Stimulated activated CD4-positive, alpha-beta T cell treated with anti-CD3 and anti-CD28 coated beads, Interleukin-4, amount 100 ng/mL, for 4 hours (primary cell): ENCODE measurements around the gene KRT84.

Experiments
- DNase-seq, 2 experiments: peaks; one replicate each; pipeline ENCODE4 v3.0.0-alpha.2; 2020

Gene KRT84, protein sequence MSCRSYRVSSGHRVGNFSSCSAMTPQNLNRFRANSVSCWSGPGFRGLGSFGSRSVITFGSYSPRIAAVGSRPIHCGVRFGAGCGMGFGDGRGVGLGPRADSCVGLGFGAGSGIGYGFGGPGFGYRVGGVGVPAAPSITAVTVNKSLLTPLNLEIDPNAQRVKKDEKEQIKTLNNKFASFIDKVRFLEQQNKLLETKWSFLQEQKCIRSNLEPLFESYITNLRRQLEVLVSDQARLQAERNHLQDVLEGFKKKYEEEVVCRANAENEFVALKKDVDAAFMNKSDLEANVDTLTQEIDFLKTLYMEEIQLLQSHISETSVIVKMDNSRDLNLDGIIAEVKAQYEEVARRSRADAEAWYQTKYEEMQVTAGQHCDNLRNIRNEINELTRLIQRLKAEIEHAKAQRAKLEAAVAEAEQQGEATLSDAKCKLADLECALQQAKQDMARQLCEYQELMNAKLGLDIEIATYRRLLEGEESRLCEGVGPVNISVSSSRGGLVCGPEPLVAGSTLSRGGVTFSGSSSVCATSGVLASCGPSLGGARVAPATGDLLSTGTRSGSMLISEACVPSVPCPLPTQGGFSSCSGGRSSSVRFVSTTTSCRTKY

DNA sequence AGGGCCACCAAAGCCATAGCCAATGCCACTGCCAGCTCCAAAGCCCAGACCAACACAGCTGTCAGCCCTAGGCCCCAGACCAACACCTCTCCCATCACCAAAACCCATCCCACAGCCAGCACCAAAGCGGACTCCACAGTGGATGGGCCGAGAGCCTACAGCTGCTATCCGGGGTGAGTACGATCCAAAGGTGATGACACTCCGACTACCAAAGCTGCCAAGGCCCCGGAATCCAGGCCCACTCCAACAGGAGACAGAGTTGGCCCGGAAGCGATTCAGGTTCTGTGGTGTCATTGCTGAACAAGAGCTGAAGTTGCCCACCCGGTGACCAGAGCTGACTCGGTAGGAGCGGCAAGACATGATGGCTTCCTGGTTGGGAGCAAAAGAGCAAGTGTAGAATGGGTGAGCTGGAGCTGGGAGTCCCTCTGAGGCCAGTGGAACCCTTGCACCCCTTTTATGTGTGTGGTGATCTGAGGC, at the start of gene KRT84:
Gene KRT84, minus strand, starts transcription at position 427 of the 477 bp plus-strand sequence. Its CDS starts 67 bp downstream, at position 360.
- no peak for DNase-seq

DNA sequence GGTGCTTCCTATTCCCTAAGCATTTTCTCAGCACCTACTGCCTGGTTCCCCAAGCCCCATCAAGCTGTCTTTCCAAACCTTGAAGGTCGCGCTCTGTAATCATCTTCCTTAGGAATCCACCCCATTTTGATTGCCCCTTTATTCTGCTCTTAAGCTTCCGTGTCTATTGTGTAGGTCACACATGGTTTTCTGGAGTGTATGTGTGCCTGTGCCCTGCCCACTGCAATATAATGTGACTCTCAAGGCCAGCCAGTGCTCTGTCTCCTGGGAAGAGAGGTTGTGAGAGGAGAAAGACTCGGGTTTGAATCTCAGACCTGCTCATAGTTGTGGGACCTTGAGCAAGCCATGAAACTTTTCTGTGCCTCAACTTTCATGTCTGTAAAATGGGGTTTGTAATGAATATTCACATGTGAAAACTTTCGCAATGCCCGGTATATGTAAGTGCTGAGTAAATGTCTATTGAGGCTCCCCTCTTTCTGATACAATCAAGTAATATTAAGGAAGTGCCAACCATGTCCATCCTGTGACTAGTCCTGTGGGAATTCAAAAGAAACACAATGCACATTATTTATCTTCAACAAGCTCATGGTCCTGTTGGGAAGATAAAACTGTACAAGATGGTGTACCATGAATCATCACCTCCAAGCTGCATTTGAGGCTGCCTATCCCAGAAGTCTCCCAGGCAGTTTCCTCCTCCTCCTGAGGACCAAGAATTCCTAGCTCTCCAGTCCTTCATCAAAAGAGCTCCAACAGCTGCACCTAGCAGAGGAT, 49.5 kb upstream of the KRT84 start:
- no peak for DNase-seq

DNA sequence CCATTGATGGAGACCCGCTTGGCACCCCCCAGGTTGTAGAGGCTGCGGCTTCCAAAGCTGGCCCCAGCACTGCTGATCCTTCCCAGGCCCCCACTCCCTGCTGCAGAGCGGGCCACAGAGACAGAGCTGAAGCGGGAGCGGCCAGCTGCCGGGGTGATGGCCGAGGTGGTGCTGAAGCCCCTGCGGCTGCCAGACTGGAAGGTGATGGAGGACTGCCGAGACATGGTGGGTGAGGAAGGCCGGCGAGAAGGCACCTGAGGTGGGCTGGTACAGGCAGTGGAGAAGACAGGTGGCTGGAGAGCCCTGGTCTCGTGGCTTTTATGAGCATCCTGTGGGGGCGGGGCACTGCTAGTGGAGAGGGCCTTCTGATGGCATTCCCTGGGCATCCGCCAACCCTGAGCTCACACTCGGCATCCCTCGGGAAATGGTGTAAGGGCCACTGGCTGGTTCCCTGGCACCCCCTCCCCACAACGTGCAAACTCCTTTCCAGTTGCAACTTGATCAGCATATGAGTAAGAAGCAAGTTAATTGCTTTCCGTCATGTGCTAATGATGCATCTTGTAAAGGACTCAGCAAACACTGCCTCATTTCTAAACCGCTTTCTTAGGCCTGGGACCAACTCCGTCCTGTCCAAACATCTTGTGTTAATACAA, 48.8 kb upstream of the KRT84 start, which contains the start of gene KRT75:
Gene KRT75, minus strand, starts transcription at position 291 of the 653 bp plus-strand sequence. Its CDS starts 67 bp downstream, at position 224.
- DNase-seq = no peak

DNA sequence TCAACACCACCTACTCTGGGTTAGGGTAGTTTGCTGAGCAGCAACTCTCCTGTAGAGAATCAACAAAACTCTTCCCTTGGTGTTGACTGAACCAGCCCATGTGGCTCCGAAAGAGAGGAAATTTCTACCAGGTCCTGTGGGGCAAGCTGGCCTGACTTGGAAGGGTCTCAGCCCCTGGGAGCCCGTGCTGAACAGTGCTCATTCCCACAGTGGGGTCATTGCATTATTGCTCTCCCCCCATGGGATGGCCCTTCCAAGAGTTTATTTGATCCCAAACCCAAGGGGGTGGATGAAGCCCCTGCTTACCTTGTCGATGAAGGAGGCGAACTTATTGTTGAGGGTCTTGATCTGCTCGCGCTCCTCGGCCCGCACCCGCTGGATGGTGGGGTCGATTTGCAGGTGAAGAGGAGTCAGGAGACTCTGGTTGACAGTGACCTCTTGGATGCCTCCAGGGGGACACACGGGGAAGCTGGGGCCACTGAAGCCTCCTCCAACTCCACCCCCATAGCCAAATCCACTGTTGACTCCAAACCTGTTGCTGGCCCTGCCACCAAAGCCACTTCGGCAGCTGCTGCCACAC, 48.1 kb upstream of the KRT84 start:
- DNase-seq = no peak

DNA sequence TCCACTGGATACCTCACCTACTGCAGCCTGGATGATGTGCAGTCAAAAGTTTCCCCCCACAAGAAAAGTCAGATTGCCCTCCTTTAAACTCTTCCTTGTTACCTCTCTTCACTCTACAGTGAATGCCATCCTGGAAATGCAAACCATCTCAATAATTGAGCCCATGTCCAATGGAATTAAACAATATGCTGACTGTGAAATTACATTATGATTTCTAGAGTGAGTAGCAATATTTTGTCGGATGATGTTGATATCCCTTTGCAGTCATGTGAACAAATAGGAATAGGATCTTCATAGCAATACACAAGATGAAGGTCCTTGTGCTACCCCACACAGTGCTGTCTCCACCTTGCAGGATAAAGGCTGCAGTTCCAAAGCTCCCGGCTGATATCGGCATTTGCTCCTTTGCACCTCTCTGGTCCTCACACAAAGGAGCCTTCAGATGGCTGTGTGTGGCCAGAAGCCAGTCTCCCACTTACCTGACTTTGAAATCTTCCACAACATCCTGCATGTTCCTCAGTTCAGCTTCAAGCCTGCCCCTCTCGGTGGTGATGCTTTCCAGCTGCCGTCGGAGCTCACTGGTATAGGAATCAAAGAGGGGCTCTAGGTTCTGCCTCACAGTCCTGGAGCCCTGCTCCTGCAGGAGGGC, 47.2 kb upstream of the KRT84 start:
- DNase-seq = no peak

DNA sequence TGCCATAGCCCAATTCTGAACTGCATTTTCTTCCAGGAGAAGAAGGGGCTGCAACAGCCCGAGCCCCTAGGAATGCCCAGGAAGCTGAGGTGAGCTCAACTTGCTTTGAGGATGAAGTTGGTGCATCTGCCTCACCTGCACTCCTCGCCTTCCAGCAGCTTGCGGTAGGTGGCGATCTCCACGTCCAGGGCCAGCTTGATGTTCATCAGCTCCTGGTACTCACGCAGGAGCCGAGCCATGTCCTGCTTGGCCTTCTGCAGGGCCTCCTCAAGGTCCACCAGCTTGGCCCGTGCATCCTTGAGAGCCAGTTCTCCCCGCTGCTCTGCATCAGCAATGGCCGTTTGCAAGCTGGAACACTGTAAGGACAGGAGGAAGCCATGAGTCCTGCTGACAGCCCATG, 42.7 kb upstream of the KRT84 start:
- DNase-seq = no peak

DNA sequence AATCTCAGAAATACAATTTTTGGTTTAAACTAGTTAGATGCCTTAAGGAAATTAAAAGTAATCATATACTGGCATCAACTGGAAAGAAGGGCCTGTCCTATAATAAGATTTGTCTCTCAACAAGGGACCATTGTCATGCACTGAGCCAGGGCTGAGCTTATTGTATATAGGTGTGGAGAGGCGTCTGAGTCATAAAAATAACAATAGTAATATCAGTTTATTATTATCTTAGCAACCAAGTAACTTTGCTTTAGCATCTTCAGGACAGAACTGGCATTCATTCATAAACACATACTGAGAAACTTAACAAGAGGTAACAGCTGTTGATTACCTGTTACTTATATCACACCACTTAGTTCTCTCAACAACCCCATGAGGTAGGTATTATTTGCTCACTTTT, 41.6 kb upstream of the KRT84 start:
- no peak for DNase-seq

DNA sequence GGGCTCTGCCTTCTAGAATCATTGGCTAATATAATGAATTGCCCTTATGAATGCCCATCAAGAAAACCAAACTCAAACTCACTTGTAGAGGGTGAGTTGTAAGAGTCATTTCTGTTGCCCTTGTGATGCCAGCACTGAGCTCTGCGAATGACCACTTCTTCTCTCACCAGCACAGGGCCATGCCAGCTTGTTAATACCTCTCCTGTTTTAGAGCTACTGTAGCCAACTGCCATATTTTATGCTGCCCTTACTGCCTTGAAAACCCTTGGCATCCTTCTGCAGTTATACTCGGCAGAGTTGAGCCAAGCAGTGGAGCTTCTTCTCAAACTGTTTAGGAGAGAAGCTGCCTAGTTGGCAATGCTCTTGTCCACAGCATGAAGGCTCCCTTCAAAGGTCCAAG, 40.6 kb upstream of the KRT84 start:
- no peak for DNase-seq

DNA sequence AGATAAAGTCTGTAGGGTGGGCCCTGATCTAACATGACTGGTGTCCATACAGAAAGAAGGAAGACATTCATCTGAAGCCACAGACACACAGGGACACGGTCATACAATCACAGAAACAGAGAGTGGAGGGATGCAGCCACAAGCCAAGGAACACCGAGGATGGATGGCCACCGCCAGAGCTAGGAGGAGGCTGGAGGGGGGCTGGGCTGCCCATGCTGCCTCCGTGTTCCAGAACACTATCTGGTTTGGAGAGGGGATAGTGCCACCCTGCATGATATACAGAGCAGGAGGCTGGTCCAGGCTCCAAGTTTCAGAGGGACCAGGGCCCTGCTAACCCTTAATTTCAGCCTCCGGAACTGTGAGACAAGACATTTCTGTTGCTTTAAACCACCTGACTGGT, 40.0 kb upstream of the KRT84 start:
- no peak for DNase-seq

DNA sequence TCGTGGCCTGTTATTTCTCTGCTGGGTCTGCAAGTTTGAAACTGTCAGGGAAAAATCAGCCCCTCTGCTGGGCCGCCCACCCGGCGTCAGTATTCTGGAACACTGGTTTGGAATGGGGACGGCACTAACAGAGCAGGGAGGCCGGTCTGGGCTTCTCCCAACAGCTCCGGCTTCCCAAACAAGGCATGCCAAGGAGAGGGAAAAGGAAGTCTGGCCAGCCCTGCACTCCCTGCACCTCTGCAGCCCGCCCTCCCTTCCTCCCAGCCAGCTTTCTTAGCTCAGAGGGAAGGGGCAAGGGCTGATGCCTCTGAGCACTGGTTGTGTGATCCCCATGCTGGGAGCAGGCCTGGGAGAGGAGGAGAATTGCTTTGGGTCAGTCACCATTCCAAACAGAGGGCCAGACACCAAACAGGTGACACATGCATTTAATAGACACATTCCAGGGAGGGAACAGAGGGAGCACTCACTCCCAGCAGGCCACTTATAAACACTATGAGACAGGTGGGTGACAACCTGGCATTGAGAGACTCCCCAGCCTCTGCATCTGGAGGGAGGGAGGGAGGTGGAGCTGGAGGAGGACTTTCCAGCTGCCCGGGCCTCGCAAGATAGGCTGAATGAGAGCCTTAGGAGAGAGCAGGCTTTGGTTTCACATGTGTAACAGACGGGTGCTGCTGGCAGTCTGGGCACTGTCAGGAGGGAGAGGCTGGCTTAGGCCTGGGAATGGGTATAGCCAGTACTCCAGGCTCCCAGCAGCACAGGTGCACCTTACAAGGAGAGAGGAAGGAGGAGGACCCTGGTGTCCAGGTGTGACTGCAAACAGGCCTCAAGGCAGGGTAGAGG, 38.4 kb upstream of the KRT84 start:
- no peak for DNase-seq

DNA sequence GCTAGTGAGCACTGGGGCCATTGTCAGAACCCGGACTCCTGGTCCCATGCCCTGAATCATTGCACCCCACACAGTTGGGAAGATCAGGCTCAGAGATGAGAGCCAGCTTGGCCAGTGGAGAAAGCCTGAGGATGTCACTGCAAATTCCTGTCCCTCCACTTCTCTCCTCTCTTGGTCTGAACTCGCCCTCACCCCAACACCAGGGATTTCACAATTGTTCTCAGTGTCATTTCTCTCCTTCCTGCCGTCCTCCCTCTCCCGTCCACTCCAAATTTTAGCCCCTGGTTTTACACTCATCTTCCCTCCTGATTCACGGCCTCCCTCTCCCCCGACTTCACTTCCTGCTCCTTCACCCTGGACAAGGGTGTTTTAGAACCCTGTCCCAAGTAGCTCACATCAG, 37.6 kb upstream of the KRT84 start:
- no peak for DNase-seq

DNA sequence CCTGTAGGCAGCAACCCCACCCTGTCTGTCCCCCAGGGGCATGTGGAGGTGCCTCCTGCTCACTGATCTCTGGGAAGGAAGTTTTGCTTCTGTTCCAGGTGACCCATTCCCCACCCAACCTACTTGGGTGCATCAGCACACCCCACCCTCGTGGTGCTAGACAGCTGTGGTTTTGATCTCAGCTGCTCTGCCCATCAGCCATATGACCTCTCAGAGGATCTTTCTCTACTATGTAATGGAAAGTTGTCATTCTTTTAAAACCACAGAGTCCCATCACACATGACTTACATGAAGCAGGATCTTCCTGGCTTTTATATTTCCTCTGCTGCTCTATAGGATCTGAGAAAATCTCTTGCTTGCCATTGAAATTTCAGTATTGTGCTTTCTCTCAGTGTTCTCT, 34.2 kb upstream of the KRT84 start:
- no peak for DNase-seq

DNA sequence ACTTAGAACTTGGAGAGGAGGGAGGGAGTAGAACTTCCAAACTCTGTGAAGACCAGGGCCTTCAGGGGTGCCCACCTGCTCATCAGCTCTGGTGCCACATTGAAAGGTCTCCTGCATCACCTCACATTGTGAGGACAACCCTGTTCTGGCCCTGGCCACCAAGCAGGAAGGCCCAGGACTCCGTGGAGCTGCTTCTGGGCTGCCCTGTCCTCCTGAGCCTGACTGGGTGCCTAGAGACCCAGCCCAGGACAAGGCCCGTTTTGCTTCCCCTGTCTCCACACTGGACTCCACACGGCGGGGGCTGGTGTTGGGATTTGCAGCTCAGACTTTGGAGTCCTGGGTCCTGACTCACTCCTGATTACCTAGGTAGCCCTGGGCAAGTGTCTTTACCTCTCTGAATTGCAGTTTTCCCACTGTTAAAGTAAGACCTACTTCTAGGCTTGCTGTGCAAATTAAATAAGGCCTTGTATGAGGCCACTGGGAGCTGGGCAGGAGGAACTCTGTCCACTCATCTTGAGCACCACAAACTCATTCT, 33.2 kb upstream of the KRT84 start:
- DNase-seq = no peak

DNA sequence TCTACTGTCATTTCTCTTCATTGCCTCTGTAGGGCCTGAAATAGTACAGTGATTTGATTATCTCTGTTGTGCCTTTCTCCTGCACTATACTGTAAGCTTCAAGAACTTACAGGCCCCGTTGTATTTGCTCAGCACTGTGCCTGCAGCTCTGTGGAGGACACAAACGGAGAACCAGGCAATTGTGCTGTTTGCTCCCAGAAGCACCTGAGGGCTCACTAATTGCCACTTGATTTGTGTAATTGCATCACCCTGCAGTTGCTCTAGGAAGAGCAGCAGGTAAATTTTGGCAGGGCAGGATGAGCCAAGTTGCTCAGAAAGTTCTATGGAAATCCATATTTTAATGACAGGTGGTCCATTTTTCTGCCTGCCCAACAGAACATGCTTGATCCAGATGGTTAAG, 32.3 kb upstream of the KRT84 start:
- DNase-seq = no peak

DNA sequence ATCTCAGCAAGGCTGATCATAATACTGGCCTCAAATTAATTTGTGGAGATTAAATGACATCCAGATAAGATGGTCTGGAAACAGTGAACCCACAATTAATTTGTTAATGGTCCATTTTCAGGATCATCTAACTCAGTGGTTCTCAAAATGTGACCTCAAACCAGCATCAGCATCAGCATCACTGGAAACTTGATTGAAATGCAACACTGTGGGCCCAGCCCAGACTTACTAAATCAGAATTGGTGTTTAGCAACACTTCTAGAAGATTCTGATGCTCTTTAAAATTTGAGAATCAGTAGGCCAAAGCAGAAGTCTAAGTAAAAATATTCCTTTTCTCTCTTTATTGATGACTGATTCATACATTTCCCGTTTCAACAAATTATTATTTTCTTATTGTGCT, 31.3 kb upstream of the KRT84 start:
- no peak for DNase-seq

DNA sequence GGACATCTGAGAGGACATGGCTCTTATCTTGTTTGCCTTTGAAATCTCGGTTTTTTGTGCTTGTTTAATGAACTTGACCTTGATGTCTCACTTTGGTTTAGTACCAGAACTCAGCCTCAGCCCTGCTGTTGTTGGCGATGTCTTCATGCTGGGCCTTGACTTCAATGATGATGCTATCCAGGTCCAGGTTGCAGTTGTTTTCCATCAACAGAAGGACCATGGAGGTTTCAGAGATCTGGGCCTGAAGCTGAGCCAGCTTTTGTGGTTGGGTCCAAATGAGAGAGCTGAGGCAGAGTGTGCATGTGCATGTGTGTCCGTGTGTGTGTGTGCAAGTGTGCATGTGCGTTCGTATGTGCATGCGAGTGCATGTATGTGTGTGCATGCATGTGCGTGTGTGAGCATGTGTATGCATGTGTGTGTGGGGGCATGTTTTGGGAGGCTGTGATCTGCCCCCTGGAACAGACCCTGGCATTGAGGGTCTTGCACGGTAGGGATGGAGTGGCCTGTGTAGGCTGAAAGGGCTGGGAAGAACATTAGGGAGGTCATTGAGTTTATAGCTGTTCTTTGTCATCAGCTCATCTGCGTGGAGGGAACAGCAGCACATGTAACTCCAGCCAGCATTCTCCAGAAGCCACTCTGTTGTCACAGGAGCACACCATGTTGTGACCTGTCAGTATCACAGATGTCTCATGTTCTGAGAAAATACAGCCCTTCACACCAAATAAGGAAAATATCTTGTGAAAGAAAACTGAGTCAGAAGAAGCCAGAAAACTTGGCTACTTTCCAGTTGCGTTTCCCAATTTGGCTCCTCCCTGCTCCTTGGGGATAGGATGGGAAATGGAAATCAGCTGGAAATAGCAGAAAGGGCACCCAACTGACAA, 30.7 kb upstream of the KRT84 start:
- no peak for DNase-seq

DNA sequence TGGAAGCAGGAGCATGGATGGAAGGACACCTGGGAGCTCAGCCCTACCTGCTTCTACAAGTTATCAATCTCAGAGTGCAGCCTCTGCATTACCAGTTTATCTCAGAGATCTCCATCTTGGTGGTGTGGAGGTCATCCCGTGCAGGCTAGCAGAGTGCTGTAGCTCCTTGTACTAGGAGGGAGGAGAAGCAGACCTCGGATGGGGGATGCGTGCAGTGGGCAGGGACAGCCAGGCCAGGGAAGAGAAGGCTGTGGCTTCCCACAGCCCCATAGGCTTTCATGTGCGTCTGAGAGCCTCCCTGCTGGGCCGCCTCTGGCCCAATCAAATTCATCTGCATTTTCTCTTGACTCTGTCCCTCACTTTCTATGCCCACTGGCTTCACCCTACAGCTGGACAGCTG, 29.5 kb upstream of the KRT84 start:
- DNase-seq = no peak

DNA sequence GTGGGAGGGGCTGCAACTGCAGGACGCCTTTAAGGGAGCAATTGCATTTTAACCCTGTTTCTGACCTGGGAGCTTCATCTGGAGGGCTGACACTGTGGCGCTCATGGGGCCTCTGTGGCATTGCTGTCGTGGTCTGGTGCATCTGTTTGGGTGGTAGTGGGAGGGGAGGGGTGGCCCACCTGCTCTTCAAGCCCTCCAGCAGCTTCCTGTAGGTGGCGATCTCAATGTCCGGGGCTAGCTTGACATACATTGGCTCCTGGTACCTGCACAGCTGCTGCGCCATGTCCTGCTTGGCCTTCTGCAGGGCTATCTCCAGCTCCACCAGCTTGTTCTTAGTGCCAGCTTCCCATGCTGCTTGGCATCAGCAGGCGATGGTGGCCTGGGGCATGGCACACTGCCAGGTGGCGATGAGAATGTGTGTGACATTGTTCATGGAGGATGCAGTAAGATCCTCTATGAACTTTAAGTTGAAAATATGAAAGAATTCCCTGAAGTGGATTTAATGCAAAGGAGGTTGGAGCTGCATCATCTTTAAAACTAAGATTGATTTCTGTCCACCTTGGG, 28.4 kb upstream of the KRT84 start:
- no peak for DNase-seq

DNA sequence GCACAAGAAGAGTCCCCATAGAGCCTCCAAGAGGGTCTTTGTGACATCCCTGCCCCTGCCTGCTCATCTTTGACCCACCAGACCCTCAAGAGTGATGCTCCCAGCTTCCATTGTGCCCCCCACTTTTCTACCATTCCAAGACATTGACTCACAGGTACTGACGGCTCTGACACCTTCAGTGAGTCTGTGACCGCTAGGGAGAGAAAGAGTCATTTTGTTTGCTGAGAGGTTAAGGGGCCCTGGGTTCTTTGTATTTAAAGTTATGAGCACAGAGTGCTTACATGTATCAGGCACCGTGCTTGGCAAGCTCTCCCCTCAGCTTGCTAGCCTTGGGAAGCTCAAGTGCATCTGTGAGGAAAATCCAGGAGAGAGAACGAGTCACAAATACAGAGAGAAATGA, 27.8 kb upstream of the KRT84 start:
- no peak for DNase-seq

DNA sequence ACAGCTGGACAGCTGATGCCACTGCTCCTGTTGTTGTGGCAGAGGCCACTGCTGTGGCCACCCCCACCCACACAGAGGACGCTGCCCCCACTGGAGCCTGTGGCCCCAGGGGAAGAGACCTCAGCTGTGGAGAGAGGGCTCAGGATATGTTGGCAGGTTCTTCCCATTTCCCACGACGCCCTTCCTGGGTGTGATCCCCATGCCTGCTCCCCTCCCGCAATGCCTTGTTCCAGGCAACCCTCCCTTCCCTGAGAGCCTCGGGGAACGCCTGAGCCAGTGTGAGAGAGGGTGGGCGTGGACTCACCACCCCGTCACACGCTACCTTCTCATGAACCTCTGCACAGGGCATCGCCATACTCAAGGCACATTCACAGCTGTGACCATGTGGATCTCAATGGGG, 26.4 kb upstream of the KRT84 start:
- no peak for DNase-seq
